ENCODE data around the gene PLCD3. TPM values are rescaled to one million over a fixed set of nuclear protein-coding genes. Genes with fewer than 3 reads are reported as not detected.

PLCD3 gene
- total and polyA plus RNA-seq, 9 donors, result 12.1 to 166 (median 83.4) TPM

GRCh38 chr17:45115871-45116270 is 16.4 kb downstream of the PLCD3 start:
- 78 to 84% (median 81%) methylated on average over 11 of the region's 11 CpGs for WGBS, 3 donors
- Histone ChIP-seq H3K27me3 (no peaks in the 10 kb centered on the region), H3K4me3 (no peak overlapping the region), H3K36me3 (no peaks in the 10 kb centered on the region), H3K4me1 (ENCODE audit: insufficient read depth) (peaks cover 7% of the 10 kb centered on the region), H3K27ac (no peak overlapping the region), H3K9me3 (no peaks in the 10 kb centered on the region)
- no peak for TF ChIP-seq POLR2A (IDR thresholded peaks at IDR 0.05)
- intact Hi-C loops (cut with DNase I), result loop anchor here in 1 of 4 donors (10.0 kb wide), 1 partner anchor 201 kb away; the partner anchor contains the start of gene GFAP
- no peak for DNase-seq

GRCh38 chr17:45115015-45115625 is 17.2 kb downstream of the PLCD3 start:
- intact Hi-C loops (cut with DNase I), result loop anchor here in 1 of 4 donors (10.0 kb wide), 1 partner anchor 200 kb away; the partner anchor contains the start of gene GFAP
- H3K4me3 ChIP-seq, result no peak overlapping the region
- TF ChIP-seq POLR2A (IDR thresholded peaks at IDR 0.05) (no peak), CTCF (IDR thresholded peaks at IDR 0.05) (no peak), EP300 (IDR thresholded peaks at IDR 0.05) (no peak)
- H3K9me3 ChIP-seq, result no peaks in the 10 kb centered on the region
- no peak overlapping the region for H3K27ac ChIP-seq
- peaks cover 9% of the 10 kb centered on the region for H3K4me1 ChIP-seq (ENCODE audit: insufficient read depth)
- 87 to 91% (median 88%) methylated on average over 26 of the region's 26 CpGs for WGBS, 3 donors
- no peaks in the 10 kb centered on the region for H3K27me3 ChIP-seq
- no peak for DNase-seq
- H3K36me3 ChIP-seq, result no peaks in the 10 kb centered on the region

- peak overlapping the region in 1 of 2 donors; percentile 52 for H3K27ac ChIP-seq
- no peaks in the 10 kb centered on the region for H3K36me3 ChIP-seq
- H3K4me3 ChIP-seq, result no peak overlapping the region
- no peaks in the 10 kb centered on the region for H3K27me3 ChIP-seq
- TF ChIP-seq EP300 (IDR thresholded peaks at IDR 0.05), result no peak
- TF ChIP-seq POLR2A (IDR thresholded peaks at IDR 0.05), result no peak
- no peak for TF ChIP-seq CTCF (IDR thresholded peaks at IDR 0.05)
- no peaks in the 10 kb centered on the region for H3K9me3 ChIP-seq
- DNase-seq, result no peak
- H3K4me1 ChIP-seq (ENCODE audit: insufficient read depth), result peaks cover 9% of the 10 kb centered on the region
- 76 to 81% (median 77%) methylated on average over 19 of the region's 19 CpGs for WGBS, 3 donors
- intact Hi-C loops (cut with DNase I), result loop anchor here in 1 of 4 donors (10.0 kb wide), 1 partner anchor 200 kb away; the partner anchor contains the start of gene GFAP
Measured at GRCh38 chr17:45114117-45114932, 18.0 kb downstream of the PLCD3 start.

- Histone ChIP-seq H3K27me3 (no peaks in the 10 kb centered on the region), H3K4me3 (no peak overlapping the region), H3K9me3 (no peaks in the 10 kb centered on the region), H3K27ac (peak overlapping the region in 1 of 2 donors; percentile 52), H3K36me3 (no peaks in the 10 kb centered on the region), H3K4me1 (ENCODE audit: insufficient read depth) (peaks cover 9% of the 10 kb centered on the region)
- intact Hi-C loops (cut with DNase I), result loop anchor here in 1 of 4 donors (10.0 kb wide), 1 partner anchor 199 kb away; the partner anchor contains the start of gene GFAP
- WGBS, 3 donors, result 64 to 85% methylated on average over 7 to 9 of the region's 9 CpGs; no CpG with 5 or more reads in 1 of the 3 donors
- peak in 1 of 5 donors; percentile 32 for DNase-seq
- TF ChIP-seq CTCF (IDR thresholded peaks at IDR 0.05), result no peak
- no peak for TF ChIP-seq EP300 (IDR thresholded peaks at IDR 0.05)
- no peak for TF ChIP-seq POLR2A (IDR thresholded peaks at IDR 0.05)
Measured at GRCh38 chr17:45113424-45113754, 18.9 kb downstream of the PLCD3 start.
